ENCODE measurements around the gene ABCA3. TPM values are rescaled to one million over a fixed set of nuclear protein-coding genes. Genes with fewer than 3 reads are reported as not detected.

ABCA3 gene
- total and polyA plus RNA-seq, 8 donors = 6.8 to 334 (median 12.9) TPM

DNA sequence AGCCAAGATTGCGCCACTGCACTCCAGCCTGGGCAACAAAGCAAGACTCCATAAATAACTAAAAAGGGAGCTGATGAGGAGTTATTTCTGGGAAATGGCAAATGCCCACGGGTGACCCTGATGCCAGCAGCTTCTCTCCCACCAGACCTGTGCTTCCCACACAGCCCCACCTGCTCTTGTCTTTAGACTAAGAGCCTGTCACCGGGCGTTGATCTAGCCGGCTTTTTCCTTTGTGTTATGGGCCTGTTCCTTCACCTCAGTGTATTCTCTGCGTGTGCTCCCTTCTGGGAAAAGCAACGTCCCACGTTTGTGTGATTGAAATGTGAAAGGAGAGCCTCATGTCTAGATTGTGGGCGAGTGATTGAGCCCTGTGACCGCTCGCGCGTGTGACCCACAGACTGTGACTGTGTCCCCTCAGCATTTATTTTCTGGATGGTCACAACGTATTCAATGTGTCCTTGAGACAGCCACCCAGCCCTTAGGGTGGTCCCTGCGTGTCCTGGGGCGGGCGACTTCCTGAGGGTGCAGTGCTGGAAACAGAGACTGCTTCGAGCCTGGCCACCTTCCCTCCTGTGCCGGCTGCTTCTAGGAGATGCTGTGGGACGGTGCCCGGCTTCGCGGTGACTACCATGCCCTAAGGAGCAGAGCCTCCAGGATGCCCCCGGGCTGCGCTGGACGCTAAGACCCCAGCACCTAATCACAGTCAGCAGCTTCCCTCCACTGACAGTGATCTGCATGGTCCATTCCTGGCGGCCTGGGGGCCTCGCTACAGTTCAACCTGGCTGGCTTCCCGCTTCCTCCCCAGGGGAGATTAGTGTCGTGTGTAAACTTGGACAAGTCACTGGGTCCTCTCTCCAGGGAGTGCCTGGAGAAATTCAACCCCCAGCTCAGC, 64.8 kb downstream of the ABCA3 start:
- ATAC-seq (no peak), DNase-seq (peak in 1 of 4 donors; percentile 57)
- H3K36me3 ChIP-seq = peaks cover 0 to 53% of the 10 kb centered on the region in 2 donors
- H3K27ac ChIP-seq = no peak overlapping the region
- H3K9me3 ChIP-seq = no peaks in the 10 kb centered on the region
- no peaks in the 10 kb centered on the region for H3K27me3 ChIP-seq
- peaks cover 0 to 6% of the 10 kb centered on the region in 2 donors for H3K4me1 ChIP-seq
- no peak overlapping the region for H3K4me3 ChIP-seq
- TF ChIP-seq, protein P1, sequence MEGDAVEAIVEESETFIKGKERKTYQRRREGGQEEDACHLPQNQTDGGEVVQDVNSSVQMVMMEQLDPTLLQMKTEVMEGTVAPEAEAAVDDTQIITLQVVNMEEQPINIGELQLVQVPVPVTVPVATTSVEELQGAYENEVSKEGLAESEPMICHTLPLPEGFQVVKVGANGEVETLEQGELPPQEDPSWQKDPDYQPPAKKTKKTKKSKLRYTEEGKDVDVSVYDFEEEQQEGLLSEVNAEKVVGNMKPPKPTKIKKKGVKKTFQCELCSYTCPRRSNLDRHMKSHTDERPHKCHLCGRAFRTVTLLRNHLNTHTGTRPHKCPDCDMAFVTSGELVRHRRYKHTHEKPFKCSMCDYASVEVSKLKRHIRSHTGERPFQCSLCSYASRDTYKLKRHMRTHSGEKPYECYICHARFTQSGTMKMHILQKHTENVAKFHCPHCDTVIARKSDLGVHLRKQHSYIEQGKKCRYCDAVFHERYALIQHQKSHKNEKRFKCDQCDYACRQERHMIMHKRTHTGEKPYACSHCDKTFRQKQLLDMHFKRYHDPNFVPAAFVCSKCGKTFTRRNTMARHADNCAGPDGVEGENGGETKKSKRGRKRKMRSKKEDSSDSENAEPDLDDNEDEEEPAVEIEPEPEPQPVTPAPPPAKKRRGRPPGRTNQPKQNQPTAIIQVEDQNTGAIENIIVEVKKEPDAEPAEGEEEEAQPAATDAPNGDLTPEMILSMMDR (IDR thresholded peaks at IDR 0.05) = no peak
- intact Hi-C loops (cut with DNase I) = no loop called here

DNA sequence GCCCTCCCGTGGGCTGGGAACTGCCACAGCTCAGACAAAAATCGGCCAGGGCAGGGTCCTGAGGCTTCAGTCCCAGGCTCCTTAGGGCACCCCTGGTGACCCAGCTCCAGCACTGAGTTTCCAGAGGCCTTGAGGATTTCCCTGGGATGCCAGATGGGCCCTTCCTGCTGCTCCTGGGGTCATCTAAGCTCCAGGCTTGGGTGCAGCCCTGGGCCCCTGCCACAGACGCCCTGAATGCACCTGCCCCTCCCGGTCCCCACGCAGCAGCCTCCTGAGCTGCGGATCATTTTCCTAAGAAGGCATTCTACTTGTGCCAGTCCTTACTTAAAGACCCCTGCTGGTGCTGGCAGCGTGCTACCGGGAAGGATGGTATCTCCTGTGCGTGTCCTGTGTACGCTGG, 66.6 kb downstream of the ABCA3 start:
- Histone ChIP-seq H3K27ac (no peak overlapping the region), H3K9me3 (no peaks in the 10 kb centered on the region)
- no peak for DNase-seq

DNA sequence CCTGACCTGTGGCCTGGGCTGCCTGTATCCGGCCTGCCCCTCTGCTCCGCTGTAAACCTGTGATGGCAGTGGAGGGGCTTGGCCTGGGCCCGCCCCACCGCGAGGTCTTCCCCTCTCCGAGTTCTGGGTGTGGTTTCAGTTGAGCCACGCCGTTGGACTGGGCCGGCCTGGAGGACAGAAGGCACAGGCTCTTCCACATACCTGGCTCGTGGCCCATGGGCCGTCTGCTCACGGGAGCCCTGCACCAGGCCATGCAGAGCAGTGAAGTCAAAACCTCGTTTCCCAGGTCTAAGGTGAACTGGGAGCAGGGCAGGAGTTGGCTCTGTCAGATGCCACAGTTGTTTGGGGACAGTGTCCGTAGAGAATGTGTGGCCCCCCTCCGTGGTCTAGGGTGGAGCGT, 67.0 kb downstream of the ABCA3 start:
- TF ChIP-seq, protein P1 (IDR thresholded peaks at IDR 0.05) = no peak
- Histone ChIP-seq H3K4me3 (no peak overlapping the region), H3K27ac (no peak overlapping the region), H3K4me1 (peaks cover 11 to 23% of the 10 kb centered on the region in 2 donors), H3K9me3 (no peaks in the 10 kb centered on the region), H3K36me3 (peaks cover 0 to 32% of the 10 kb centered on the region in 2 donors), H3K27me3 (no peaks in the 10 kb centered on the region)
- DNase-seq = peak in 1 of 4 donors; percentile 77
- intact Hi-C loops (cut with DNase I) = no loop called here
- ATAC-seq = peak; percentile 33

More for the DNA sequence above, 66.6 kb downstream of the ABCA3 start:
- peaks cover 0 to 37% of the 10 kb centered on the region in 2 donors for H3K36me3 ChIP-seq
- no peak overlapping the region for H3K4me3 ChIP-seq
- peaks cover 11 to 21% of the 10 kb centered on the region in 2 donors for H3K4me1 ChIP-seq
- intact Hi-C loops (cut with DNase I) = no loop called here
- no peaks in the 10 kb centered on the region for H3K27me3 ChIP-seq
- ATAC-seq = peak; percentile 9
- TF ChIP-seq, protein P1 (IDR thresholded peaks at IDR 0.05) = no peak

DNA sequence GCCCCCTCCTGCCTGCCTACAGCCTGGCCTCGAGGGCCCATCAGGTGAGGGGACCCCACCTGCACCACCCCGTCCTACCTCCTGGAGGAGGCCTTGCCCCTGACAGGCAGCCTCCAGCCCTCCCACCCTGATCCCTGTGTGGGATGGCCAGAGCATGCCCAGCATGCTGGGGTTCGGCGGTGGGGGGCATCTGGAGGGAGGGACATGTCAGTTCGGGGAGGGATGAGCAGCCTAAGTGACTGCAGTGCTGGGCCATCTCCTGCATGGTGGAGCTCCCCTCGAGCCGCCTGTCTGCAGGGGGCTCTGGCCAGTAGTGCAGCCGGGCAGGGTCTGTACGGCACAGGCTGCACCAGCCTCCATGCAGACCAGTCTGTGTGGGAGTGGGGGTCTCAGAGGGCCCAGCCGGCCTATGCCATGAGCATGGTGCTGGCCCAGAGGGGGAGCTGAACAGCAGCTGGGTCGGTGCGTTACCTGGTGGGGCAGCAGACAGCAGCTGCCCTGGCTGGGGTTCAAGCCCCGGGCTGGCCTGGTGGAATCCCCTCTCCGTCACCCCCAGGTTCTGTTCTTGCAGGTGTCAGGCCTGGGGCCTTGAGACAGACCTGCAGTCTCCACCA, 68.6 kb downstream of the ABCA3 start:
- DNase-seq (peak in 1 of 4 donors; percentile 74), ATAC-seq (no peak)
- H3K27ac ChIP-seq = no peak overlapping the region
- TF ChIP-seq, protein P1 (IDR thresholded peaks at IDR 0.05) = no peak
- peaks cover 11 to 24% of the 10 kb centered on the region in 2 donors for H3K4me1 ChIP-seq
- H3K27me3 ChIP-seq = no peaks in the 10 kb centered on the region
- peaks cover 0 to 17% of the 10 kb centered on the region in 2 donors for H3K36me3 ChIP-seq
- no peaks in the 10 kb centered on the region for H3K9me3 ChIP-seq
- H3K4me3 ChIP-seq = no peak overlapping the region
- intact Hi-C loops (cut with DNase I) = no loop called here
